ENCODE data around the gene CEMIP.

Gene CEMIP, protein sequence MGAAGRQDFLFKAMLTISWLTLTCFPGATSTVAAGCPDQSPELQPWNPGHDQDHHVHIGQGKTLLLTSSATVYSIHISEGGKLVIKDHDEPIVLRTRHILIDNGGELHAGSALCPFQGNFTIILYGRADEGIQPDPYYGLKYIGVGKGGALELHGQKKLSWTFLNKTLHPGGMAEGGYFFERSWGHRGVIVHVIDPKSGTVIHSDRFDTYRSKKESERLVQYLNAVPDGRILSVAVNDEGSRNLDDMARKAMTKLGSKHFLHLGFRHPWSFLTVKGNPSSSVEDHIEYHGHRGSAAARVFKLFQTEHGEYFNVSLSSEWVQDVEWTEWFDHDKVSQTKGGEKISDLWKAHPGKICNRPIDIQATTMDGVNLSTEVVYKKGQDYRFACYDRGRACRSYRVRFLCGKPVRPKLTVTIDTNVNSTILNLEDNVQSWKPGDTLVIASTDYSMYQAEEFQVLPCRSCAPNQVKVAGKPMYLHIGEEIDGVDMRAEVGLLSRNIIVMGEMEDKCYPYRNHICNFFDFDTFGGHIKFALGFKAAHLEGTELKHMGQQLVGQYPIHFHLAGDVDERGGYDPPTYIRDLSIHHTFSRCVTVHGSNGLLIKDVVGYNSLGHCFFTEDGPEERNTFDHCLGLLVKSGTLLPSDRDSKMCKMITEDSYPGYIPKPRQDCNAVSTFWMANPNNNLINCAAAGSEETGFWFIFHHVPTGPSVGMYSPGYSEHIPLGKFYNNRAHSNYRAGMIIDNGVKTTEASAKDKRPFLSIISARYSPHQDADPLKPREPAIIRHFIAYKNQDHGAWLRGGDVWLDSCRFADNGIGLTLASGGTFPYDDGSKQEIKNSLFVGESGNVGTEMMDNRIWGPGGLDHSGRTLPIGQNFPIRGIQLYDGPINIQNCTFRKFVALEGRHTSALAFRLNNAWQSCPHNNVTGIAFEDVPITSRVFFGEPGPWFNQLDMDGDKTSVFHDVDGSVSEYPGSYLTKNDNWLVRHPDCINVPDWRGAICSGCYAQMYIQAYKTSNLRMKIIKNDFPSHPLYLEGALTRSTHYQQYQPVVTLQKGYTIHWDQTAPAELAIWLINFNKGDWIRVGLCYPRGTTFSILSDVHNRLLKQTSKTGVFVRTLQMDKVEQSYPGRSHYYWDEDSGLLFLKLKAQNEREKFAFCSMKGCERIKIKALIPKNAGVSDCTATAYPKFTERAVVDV (N-terminal part only)

DNA sequence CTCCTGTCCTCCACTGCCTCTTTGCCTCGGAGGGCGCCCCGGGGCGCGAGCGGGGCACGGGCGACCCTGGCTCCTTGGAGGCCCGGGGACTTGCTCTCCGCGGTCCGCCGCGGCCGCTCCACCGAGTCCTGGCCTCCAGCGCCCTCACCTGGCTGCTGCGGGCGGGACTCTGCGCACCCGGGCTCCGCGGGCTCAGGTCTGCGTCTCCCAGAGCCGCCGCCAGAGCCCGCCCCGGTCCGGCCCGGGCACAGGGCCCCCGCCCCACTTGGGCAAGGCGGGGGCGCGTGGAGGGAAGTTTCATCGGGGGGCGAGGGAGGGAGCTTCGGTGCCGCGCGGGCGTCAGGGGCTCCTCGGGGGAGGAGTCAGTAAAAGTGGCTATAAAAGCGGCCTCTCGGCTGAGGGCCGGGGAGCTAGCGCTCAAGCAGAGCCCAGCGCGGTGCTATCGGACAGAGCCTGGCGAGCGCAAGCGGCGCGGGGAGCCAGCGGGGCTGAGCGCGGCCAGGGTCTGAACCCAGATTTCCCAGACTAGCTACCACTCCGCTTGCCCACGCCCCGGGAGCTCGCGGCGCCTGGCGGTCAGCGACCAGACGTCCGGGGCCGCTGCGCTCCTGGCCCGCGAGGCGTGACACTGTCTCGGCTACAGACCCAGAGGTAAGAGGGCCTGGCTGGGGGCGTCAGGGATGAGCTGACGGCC lies at the start of gene CEMIP:
Gene CEMIP (plus strand): TSS at position 407 of the 694 bp plus-strand sequence. CDS start 94,510 bp downstream, outside the sequence.
- H3K4me3 ChIP-seq (ENCODE audit: control insufficient read depth, low read depth, low read length) = peak within 1 kb of the TSS; percentile 47

DNA sequence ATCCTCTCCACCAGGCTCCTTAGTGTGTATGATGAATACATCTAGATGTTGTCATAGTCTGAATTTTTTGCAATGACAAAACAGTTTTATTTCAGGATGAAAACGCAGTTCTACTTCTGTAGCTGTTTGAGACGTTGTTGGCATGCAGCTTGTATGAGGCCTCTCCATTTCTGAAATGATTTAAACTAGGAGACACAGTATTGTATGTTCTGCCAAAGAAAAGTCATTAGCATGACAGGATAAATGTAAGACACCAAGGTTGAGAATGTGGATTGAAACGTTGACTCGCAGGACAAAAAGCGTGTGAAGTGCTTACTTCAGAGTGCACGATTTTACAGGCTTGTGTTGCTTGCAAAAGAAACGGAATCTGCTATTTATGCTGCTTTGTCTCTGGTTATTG lies 48.8 kb upstream of the CEMIP start:
- no peak for DNase-seq (ENCODE audit: low read depth)
- no peak overlapping the region for H3K4me3 ChIP-seq (ENCODE audit: control insufficient read depth, low read depth, low read length)
- TF ChIP-seq, protein P1, sequence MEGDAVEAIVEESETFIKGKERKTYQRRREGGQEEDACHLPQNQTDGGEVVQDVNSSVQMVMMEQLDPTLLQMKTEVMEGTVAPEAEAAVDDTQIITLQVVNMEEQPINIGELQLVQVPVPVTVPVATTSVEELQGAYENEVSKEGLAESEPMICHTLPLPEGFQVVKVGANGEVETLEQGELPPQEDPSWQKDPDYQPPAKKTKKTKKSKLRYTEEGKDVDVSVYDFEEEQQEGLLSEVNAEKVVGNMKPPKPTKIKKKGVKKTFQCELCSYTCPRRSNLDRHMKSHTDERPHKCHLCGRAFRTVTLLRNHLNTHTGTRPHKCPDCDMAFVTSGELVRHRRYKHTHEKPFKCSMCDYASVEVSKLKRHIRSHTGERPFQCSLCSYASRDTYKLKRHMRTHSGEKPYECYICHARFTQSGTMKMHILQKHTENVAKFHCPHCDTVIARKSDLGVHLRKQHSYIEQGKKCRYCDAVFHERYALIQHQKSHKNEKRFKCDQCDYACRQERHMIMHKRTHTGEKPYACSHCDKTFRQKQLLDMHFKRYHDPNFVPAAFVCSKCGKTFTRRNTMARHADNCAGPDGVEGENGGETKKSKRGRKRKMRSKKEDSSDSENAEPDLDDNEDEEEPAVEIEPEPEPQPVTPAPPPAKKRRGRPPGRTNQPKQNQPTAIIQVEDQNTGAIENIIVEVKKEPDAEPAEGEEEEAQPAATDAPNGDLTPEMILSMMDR (conservative IDR thresholded peaks at IDR 0.05; ENCODE audit: control insufficient read depth, insufficient read depth, low read depth, low read length) = no peak

More for the DNA sequence above, at the start of gene CEMIP:
- TF ChIP-seq, protein P1 (conservative IDR thresholded peaks at IDR 0.05; ENCODE audit: control insufficient read depth, insufficient read depth, low read depth, low read length) = peak; percentile 41
- DNase-seq (ENCODE audit: low read depth) = peak; percentile 64

DNA sequence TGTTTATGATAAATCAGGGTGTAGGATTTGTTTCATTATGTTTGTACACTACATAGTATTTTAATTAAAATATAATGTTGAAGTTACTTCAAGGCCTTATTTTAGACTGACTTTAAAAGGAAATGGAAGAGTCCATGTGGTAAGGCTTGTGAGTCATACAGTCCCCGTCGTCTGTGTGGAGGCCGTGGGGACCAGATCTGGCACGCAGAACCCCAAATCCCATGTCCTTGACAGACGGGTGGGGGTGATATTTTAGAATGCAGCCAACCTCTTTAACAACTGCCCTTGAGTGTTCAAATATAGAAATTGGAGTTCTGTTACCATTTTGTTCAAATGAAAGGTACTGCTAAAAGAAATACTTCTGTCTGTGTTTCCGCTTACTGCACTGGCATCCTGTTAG lies 48.2 kb upstream of the CEMIP start:
- TF ChIP-seq, protein P1 (conservative IDR thresholded peaks at IDR 0.05; ENCODE audit: control insufficient read depth, insufficient read depth, low read depth, low read length) = no peak
- no peak overlapping the region for H3K4me3 ChIP-seq (ENCODE audit: control insufficient read depth, low read depth, low read length)
- peak; percentile 10 for DNase-seq (ENCODE audit: low read depth)

DNA sequence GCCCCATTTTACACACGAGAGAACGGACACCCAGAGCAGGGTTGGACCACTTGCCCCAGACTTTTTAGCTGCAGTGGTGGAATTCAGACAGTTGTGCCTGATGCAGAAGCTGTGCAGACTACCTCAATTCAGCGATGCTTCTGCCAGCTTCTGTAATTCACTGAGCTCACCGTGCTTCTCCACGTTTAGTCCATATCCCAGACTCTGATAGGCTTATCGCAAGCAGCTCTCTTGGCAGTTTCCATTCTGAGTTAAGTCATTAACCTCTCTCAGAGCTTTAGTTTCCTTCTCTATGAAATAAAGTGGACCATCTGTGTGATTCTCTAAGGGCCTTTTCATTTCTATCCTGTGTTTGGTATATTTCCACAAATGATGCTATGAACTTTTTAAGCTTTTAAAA lies 47.0 kb upstream of the CEMIP start:
- no peak overlapping the region for H3K4me3 ChIP-seq (ENCODE audit: control insufficient read depth, low read depth, low read length)
- no peak for DNase-seq (ENCODE audit: low read depth)
- TF ChIP-seq, protein P1 (conservative IDR thresholded peaks at IDR 0.05; ENCODE audit: control insufficient read depth, insufficient read depth, low read depth, low read length) = no peak

DNA sequence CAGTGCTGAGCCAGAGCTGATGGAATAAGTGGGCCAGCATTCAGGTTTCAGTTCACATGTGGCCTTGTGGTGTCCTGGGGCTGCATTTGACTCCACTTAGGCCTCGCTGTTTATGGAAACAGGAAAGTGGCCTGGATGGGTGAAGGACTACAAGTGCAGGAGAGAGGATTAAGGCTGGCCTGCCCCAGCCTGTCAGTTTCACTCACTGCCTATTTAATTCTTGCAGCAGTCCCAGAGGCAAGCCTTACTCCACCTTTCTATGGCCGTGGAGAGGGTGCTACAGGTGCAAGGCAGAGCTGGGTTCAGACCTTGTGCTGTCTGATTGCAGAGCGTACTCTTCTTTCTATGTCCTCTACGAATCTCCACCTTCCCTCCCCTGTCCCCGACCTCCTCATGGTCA lies 46.4 kb upstream of the CEMIP start:
- no peak for DNase-seq (ENCODE audit: low read depth)
- TF ChIP-seq, protein P1 (conservative IDR thresholded peaks at IDR 0.05; ENCODE audit: control insufficient read depth, insufficient read depth, low read depth, low read length) = no peak
- no peak overlapping the region for H3K4me3 ChIP-seq (ENCODE audit: control insufficient read depth, low read depth, low read length)

DNA sequence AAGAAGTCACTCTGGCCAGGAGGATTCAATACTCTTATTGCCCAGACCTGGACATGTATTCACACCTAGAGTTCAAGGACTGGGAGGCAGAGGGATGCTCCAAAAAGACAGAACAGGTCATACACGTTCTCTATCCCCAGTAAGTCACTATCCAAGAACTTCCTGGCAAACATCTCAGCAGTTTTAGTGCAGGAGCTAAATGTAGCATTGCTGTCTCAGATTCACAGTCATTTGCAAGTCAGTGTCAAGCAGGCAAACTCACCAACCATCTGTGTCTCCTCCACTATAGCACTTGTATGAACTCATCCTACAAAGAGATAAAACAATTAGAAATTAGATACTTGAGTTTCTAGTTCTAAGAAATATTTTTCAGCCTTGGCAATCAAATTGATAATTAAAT lies 45.7 kb upstream of the CEMIP start:
- TF ChIP-seq, protein P1 (conservative IDR thresholded peaks at IDR 0.05; ENCODE audit: control insufficient read depth, insufficient read depth, low read depth, low read length) = no peak
- DNase-seq (ENCODE audit: low read depth) = no peak
- no peak overlapping the region for H3K4me3 ChIP-seq (ENCODE audit: control insufficient read depth, low read depth, low read length)
